GM21381 (cell line): ENCODE results near the gene RERE.
"Not testable (repeated sequence)": the region's sequence is repeated elsewhere in the genome, so short reads cannot be mapped to it uniquely, and the experiment has no call there.

ENCODE experiments used
- ATAC-seq: cut with Tn5 transposase; IDR thresholded peaks from one replicate; pipeline ENCODE4 v1.9.1; 2021; ENCODE audit warnings: mild to moderate bottlenecking, moderate library complexity; ENCODE audit not compliant: unreplicated experiment

Gene RERE

DNA sequence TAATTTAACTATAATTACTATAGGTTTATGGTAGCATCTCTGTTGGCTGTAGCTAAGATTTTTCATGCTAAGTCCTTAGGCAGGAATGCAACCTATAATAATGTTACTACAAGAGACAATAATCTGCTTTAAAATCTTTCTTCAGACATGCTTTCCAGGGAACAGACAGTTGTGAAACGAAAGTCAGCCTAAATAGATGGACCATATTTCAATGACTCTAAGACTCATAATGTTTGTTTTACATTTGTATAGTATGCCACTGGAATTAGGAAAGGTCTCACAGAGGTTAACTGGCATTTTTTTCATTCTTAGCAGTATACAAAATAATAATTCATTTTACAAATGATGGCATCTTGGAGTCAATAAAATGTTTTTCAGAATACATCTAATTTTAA lies 8.1 kb downstream of the RERE start:
- ATAC-seq: no peak

DNA sequence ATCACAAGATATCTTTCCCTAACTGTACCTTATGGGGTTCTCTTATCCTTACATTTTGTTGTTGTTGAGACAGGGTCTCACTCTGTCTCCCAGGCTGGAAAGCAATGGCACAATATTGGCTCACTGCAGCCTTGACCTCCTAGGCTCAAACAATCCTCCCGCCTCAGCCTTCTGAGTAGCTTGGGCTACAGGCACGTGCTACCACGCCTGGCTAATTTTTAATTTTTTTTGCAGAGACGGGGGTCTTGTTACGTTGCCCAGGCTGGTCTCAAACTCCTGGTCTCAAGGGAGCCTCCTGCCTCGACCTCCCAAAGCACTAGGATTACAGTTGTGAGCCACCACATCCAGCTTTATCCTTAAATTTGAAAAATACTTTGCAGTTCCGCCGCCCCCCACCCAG lies 10.4 kb downstream of the RERE start:
- ATAC-seq: no peak

DNA sequence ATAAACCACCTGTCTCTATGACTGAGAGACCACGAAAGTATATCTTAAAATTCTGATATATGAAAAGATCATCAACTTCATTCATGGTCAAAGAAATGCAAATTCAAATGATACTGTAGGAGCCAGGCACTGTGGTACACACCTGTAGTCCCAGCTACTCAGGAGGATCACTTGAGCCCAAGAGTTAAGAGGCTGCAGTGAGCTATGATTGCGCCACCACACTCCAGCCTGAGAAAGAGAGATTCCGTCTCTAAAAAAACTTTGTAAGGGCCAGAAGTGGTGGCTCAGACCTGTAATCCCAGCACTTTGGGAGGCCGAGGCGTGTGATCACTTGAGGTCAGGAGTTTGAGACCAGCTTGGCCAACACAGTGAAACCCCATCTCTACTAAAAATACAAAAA lies 17.0 kb downstream of the RERE start:
- ATAC-seq: no peak

DNA sequence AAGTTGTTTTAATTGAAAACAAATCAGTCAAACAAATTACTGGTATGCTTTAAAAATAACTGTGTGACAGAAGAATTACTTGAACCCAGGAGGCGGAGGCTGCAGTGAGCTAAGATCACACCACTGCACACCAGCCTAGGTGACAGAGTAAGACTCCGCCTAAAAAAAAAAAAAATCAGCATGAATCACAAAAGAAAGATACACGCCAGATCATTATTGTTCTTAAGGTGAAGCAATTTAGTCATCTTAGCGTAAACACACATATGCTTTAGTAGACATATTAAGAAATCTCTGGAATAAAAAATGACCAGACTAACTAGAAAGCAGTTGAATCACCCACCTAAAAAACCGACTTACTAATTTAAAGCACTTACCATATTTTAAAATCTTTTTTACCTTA lies 20.2 kb downstream of the RERE start:
- no peak for ATAC-seq

DNA sequence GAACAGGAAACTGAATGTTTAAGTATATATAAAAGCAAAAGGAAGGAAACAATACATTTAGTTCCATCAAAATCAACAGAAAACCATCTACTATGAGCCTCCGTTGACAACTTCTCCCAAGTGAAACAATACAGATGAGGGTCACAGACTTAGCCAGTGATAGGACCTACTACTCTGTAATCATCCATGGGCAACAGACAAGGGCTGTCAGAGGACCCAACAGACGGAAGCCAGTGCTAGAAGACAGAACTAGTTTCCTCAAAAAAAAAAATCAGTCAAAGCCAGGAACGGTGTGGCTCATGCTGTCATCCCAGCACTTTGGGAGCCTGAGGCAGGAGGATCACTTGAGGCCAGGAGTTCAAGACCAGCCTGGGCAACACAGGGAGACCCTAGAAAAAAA lies 20.6 kb downstream of the RERE start:
- ATAC-seq: no peak

DNA sequence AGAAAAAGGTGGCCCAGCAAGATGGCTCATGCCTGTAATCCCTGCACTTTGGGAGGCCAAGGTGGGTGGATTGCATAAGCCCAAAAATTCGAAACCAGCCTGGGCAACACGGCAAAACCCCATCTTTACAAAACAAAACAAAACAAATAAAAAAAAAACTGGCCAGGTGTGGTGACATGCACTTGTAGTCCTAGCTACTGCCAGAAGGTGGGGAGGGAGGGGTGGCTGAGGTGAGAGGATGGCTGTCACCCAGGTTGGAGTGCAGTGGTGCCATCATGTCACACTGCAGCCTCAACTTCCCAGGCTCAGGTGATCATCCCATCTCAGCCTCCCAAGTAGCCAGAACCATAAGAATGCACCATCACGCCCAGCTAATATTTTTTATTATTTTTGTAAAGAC lies 22.8 kb downstream of the RERE start:
- no peak for ATAC-seq

DNA sequence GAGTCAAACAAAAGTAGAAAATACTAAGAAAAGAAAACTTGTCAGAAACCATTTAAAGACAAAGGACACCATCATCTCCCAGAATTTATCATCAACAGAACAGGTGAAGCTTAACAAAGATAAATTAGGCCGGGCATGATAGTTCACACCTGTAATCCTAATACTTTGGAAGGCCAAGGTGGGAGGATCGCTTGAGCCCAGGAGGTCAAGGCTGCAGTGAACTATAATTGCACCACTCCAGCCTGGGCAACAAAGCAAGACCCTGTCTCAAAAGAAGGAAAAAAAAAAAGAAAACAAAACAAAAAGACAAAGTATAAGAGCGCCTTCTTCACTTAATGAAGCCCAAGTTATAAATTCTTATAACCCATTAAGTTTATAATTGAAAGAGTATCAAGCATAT lies 25.6 kb downstream of the RERE start:
- ATAC-seq: no peak

DNA sequence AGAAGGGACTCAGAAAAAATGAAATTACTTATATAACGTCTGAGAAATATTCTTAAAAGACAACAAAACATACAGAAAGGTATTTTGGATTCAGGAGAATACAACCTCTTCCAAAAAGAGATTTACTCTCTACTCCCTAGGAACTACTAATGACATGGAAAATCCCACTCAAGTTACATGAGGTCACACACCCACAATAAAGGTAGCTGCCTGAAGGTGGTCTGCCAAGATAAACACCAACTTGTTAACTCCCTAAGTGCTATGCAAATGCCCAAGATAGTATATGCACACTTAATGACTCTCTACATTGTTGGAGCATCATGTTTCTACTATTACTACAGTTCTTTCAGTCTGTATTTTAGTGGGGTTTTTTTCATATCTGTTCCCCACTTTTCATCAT lies 26.5 kb downstream of the RERE start:
- no peak for ATAC-seq

DNA sequence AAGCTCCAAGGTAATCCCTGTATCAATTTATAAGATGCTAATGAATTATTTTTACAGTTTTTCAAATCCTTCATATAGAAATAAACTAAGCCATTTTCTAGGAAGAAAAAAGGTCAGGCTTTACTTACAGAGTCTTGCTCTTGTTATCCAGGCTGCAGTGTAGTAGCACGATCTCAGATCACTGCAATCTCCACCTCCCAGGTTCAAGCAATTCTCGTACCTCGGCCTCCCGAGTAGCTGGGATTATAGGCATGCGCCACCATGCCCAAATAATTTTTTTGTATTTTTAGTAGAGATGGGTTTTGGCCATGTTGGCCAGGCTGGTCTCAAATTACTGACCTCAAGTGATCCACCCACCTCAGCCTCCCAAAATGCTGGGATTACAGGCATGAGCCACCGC lies 27.0 kb downstream of the RERE start:
- ATAC-seq: no peak

DNA sequence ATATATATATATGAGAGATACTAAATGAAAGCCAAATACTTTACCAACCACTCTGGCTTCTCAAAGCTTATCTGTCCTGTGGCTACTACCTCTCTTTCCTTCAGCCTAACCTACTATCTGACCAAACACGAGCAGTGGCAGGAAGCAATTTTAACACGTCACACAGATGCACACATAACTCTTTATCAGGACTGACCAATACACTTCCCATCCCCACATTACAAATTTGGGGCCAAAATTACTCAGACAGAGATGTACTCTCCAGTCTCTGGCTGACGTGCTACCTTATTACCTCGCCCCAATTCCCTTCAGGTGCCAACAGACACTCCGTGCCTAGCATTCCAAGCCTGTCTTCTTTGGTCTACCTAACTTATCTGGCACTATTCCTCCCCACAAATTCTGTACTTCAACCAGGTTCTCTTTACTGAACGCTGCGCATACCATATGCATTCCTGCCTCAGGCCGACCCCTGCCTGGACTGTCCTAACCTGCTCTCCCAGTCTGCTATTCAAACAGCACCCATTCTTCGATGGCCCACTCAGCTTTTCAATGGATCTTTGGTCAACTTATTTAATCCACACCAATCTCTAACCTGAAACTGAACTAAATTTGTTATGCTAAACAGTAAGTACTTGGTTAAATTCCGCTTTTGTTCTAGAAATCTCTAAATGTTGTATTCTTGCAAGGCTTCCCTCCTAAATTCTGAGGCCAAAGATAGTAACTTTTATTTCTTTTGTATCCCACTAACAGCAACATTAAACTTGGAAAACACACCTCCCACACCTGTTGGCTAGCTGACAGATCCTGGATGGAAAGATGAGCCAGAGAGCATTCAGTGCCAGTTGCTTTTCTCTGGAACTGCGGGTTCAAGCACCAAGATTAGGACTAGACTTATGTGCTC lies 27.9 kb downstream of the RERE start:
- ATAC-seq: no peak

DNA sequence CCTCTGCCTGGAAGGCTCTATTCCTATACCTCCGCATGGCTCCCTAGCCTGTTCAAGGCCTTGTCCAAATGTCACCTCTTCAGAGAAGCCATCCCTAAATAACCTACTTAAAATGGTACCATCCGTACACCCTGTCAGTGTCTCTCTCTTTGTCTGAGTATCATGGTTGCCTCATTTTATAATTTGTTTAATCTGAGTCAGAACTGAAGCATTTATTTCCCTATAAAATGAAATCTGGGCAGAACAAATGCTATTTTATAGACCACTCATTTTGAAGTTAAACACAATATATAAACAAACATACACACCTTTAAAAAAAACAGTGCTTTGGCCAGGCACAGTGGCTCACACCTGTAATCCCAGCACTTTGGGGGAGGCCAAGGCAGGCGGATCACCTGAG lies 30.2 kb downstream of the RERE start:
- no peak for ATAC-seq

DNA sequence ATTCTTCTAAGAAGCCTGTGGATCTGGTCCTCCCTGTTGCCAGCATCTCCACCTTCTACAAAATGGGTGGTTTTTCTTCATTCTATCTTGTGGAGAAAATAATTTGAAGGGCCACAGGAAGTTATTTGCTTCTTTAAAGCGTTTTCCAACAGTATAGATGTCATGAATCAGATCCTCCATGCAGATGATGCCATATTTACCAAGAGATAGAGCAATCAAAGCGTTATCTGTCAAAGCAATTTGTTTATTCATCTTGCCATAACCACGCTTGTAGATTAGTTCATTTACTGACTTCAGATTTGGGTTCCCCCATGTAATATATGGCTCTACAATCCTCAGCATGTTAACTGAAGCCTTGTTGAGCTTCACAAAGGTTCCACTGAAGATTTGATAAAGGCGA lies 31.2 kb downstream of the RERE start:
- ATAC-seq: not testable (repeated sequence)

DNA sequence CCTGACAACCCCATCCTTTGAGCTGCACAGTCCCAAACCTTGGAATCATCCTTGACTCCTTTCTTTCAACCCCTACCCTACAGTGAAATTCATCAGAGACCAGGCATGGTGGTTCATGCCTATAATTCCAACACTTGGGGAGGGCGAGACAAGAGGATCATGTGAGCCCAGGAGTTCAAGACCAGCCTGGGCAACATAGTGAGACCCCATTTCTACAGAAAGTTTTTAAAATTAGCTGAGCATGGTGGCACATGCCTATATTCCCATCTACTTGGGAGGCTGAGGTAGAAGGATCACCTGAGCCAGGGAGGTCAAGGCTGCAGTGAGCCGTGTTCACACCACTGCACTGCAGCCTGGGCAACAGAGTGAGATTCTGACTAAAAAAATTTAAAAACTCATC lies 34.5 kb downstream of the RERE start:
- ATAC-seq: no peak

DNA sequence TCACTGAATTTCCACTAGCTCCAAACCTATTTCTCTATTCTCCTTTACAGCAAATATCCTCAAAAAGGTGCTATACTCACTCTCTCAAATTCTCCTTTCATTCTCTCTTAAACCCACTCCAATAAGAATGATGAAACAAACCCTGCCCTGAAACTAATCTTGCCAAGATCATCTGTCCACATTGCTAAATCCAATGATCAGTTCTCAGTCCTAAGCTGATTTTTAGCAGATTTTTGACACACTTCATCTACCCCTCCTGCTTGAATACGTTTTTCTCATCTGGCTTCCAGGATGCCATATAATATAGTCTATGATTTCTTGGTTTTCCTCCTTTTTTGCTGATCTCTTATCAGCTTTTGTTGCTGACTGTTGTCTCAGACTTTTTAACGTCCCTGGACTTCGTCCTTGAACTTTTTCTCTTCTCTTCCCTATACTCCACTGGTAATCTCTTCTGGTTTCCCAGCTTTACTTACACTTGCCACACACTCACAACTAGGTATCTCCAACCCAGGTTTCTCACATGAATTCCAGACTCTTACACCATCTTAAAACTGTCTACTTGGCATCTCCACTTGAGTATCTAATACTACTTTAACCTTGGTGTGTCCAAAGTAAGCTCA lies 35.3 kb downstream of the RERE start:
- no peak for ATAC-seq

DNA sequence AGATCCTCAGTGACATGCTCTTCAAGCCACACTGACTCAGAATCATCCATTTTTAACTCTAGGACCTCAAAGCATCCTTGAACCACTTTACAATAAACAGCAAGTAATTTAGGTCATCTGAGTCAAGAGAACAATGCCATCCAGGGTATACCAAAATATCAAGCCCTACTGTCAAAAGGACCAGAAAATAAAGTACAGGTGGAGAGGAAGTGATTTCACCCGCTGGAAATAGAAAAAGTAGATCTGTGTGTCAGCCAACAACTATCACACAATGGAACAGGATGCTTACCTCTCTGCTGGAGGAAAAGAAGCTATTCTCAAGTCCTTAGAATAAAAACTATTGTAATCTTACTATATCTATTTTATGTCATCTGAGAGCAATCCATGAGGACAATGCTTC lies 37.0 kb downstream of the RERE start:
- no peak for ATAC-seq

DNA sequence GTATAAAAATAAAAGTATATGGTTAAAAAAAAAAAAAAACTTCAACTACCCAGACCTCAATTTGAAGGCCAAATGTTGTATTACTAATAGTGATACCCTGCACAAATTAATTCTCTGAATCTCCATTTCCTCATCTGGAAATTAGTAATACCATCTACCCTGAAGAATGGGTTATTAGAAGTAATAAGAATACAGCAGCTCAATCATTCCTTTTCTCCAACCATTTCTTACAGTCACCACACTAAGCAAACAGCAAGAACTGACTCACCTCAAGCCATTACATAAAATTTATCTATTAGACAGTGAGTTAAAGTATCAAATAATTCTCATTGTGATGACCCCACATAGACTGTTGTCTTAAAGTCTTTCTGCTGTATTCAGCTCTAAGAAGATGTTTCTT lies 39.6 kb downstream of the RERE start:
- ATAC-seq: no peak

DNA sequence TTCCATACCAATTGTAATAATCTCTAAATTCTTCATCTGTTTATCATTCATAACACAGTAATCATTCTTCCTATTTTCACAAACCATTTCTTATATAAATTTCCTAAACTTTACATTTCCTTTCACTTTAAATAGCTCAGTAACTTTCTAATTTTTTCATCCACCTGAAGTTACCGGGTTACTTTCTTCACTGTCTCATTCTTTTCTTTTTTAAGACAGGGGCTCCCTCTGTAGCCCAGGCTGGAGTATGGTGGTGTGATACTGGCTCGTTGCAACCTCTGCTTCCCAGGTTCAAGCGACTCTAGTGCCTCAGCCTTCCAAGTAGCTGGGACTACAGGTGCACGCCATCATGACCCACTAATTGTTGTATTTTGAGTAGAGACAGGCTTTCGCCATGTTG lies 41.3 kb downstream of the RERE start:
- no peak for ATAC-seq

DNA sequence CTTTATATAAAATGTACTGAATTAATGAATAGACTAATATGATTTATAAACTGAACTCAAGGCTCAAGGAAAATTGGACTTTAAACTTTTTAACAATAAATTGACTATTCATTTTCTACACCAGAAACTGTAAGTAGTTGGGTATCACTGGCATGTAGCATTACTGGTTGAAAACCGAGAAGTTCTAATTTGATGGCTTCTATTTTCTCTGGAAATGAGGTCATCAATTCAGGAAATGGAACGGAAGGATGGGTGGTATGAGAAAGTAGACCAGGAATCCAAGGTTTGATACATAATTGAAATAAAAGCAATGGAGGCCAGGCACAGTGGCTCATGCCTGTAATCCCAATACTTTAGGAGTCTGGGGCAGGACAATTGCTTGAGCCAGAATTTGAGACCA lies 50.4 kb downstream of the RERE start:
- ATAC-seq: no peak

DNA sequence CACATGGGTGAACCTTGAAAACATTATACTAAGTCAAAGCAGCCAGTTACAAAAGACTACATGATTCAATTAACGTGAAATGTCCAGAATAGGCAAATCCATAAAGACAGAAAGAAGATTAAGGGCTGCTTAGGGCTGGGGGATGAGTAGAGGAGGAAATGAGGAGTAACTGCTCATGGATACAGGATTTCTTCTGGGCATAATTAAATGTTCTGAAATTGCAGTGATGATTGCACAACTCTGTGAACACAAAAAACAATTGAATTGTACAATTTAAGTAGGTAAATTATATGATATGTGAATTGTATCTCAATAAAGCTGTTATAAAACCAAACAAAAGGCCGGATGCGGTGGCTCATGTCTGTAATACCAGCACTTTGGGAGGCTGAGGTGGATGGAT lies 52.2 kb downstream of the RERE start:
- no peak for ATAC-seq

DNA sequence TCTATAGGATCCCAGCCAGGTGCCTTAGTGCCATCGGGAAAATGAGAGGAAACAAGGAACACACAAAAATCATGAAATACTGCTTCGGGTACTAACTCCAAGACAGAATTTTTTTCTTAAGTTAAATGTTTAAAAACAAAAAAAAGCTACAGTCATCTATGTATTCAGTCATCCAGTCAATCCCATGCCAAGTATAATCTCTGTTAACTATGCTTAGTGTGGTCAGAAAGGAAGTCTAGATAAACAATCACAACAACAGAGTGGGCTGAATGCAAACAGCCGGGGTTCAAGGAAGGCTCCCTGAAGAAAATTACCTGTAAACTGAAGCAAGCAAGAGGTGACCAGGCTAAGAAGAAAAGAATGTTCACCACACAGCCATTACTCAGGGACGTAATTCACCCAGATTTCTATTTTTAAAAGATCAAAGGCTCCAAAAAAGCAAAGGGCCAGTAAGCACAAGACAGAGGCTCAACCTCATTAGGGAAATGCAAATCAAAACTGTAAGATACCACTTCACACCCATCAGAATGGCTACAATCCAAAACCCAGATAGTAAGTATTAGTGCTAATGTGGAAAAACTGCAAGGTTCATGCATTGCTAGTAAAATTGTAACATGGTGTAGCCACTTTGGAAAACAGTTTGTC lies 53.0 kb downstream of the RERE start:
- peak; percentile 50 for ATAC-seq

DNA sequence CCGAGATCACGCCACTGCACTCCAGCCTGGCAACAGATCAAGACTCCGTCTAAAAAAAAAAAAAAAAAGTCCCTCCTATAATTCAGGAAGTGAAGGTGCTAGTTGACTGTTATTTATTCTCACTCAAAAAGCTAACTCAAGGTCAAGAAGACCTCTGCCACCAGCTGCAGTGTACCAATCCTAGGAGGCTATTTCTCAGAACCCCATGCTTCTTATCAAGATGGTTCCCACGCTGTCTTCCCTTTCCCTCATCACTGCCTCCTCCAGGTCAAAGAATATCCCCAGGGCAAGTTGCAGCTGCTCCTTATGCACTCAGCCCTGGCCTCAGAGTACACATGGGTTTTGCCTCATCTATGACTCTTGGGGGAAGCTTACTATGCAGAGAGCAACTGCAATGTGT lies 53.6 kb downstream of the RERE start:
- peak; percentile 57 for ATAC-seq

DNA sequence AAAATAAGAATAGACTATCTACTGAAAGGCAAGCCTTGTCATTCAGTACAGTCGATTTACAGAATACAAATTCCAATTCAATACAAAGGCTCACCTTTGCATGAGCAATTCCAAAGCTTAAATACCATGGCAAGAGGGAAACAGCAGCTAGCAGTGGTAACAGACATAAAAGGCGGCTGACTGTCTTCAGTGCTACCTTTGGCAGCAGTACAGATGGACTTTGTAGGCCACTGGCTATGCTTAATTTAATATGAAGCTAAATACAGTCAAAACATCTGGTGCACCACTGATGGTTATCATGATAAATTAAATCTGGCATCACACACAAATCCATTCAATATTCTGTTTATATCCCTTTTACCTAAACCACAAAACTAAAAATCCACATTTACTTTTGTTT lies 62.4 kb downstream of the RERE start:
- ATAC-seq: no peak
